GM12865 (cell line): Measurements from ENCODE around the gene CACNB2.
A peak's percentile ranks its signal among the peaks of the same experiment; 100 is the strongest.

ENCODE experiments used
- DNase-seq: peaks from one replicate; pipeline ENCODE4 v3.0.0; 2010; ENCODE audit warnings: low read depth
- H3K4me3 ChIP-seq: 2 replicates; pipeline ENCODE4 v1.5.1; 2011; ENCODE audit warnings: mild to moderate bottlenecking, low read depth, low read length, control low read depth
- CTCF ChIP-seq: IDR thresholded peaks from 2 replicates; pipeline ENCODE4 v1.5.1; 2011; ENCODE audit warnings: low read length, control low read depth, low read depth, inconsistent platforms; ENCODE audit not compliant: insufficient read depth; ENCODE audit errors: missing control alignments

The CACNB2 gene

GRCh38 chr10:18102404-18102803 lies 37.8 kb upstream of the CACNB2 start:
- no peak overlapping the region for H3K4me3 ChIP-seq

DNA sequence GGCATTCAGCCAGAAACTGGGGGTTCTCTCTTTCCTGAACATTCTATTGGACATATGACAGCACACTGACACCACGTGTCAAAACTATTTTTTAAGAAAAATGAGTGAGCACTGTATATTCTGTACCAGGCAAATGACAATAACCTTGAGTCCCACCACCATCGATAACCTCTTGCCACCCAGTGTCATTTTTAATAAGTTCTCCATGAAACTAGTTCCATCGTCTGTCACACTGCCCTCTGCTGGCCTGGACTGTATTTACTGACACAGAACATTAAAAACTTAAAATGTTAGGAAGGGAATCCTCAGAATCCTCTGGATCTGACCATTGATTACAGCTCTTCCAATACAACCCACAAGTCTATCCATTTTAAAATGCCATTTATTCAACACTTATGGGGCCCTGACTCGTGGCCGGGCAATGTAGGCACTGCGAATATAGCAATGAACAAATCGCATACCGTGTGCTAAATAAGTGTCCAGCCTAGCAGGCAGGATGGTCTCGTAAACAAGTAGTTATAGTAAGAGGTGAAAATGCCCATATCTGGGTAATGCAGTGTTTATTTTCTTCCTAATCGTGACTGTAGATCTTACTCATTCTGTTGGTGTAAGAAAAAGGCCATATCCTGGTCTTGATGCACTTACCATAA lies 35.9 kb upstream of the CACNB2 start:
- peak; percentile 56 for TF ChIP-seq CTCF
- DNase-seq, result peak; percentile 56
- no peak overlapping the region for H3K4me3 ChIP-seq

More at GRCh38 chr10:18102404-18102803, 37.8 kb upstream of the CACNB2 start:
- TF ChIP-seq CTCF, result no peak
- no peak for DNase-seq

GRCh38 chr10:18109341-18109870 lies 30.8 kb upstream of the CACNB2 start:
- no peak for DNase-seq
- TF ChIP-seq CTCF, result no peak
- H3K4me3 ChIP-seq, result no peak overlapping the region

- no peak for DNase-seq
- TF ChIP-seq CTCF, result no peak
- no peak overlapping the region for H3K4me3 ChIP-seq
These were observed 26.3 kb upstream of the CACNB2 start for GRCh38 chr10:18113881-18114280.

GRCh38 chr10:18117276-18117675 lies 22.9 kb upstream of the CACNB2 start:
- no peak for DNase-seq
- H3K4me3 ChIP-seq, result no peak overlapping the region
- no peak for TF ChIP-seq CTCF

- TF ChIP-seq CTCF, result no peak
- no peak for DNase-seq
- H3K4me3 ChIP-seq, result no peak overlapping the region
These were observed 17.5 kb upstream of the CACNB2 start for GRCh38 chr10:18122753-18123152.

GRCh38 chr10:18133046-18133445 lies 7.2 kb upstream of the CACNB2 start:
- H3K4me3 ChIP-seq, result no peak overlapping the region
- no peak for TF ChIP-seq CTCF
- no peak for DNase-seq
